ENCODE data around the gene NUSAP1.
A peak's percentile ranks its signal among the peaks of the same experiment; 100 is the strongest.

NUSAP1 gene

GRCh38 chr15:41411441-41411840, 78.8 kb downstream of the NUSAP1 start:
- TF ChIP-seq BACH2 (CRISPR knock-in tag; IDR thresholded peaks at IDR 0.05; ENCODE audit: borderline replicate concordance): no peak
- TF ChIP-seq PPARA (CRISPR knock-in tag; IDR thresholded peaks at IDR 0.05; ENCODE audit: borderline replicate concordance): no peak

DNA sequence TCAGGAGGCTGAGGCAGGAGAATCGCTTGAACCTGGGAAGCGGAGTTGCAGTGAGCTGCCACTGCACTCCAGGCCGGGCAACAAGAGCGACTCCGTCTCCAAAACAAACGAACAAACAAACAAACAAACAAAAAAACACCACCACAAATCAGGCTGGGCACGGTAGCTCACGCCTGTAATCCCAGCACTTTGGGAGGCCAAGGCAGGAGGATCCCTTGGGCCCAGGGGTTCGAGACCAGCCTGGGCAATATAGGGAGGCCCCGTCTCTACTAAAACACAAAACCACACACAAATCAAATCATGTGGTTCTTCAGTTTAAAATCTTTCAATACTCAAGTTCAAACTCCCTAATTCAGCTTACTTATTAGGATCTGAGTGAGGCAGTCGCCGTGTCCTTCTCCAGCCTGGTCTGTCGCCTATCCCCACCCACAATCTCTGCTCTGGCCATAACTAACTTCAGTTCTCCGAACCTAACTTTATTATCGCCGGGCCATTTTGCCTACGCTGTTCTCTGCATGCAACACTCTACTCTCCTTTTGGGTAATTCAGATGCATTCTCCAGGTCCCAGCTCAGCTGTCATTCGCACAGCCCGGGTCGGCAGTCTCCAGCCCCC, 83.6 kb downstream of the NUSAP1 start:
- ATAC-seq: peak; percentile 49
- TF ChIP-seq RARB (CRISPR knock-in tag; IDR thresholded peaks at IDR 0.05): no peak
- TF ChIP-seq ESRRG (CRISPR knock-in tag; IDR thresholded peaks at IDR 0.05): no peak
- TF ChIP-seq ISL1 (CRISPR knock-in tag; IDR thresholded peaks at IDR 0.05): no peak
- no peak for TF ChIP-seq CSDC2 (CRISPR knock-in tag; IDR thresholded peaks at IDR 0.05)
- TF ChIP-seq PPARA (CRISPR knock-in tag; IDR thresholded peaks at IDR 0.05; ENCODE audit: borderline replicate concordance): no peak
- TF ChIP-seq TSHZ2 (CRISPR knock-in tag; IDR thresholded peaks at IDR 0.05): no peak
- no peak for TF ChIP-seq ZFP30 (CRISPR knock-in tag; IDR thresholded peaks at IDR 0.05)
- no peak for TF ChIP-seq SNAI2 (CRISPR knock-in tag; IDR thresholded peaks at IDR 0.05)
- no peak for TF ChIP-seq ZNF565 (CRISPR knock-in tag; conservative IDR thresholded peaks at IDR 0.05; ENCODE audit: low read depth)
- no peak for TF ChIP-seq PATZ1 (CRISPR knock-in tag; IDR thresholded peaks at IDR 0.05; ENCODE audit: borderline replicate concordance)
- no peak for TF ChIP-seq ZFP3 (CRISPR knock-in tag; IDR thresholded peaks at IDR 0.05)
- TF ChIP-seq TCF4 (CRISPR knock-in tag; IDR thresholded peaks at IDR 0.05; ENCODE audit: borderline replicate concordance): no peak

More at GRCh38 chr15:41411441-41411840, 78.8 kb downstream of the NUSAP1 start:
- ATAC-seq: no peak

DNA sequence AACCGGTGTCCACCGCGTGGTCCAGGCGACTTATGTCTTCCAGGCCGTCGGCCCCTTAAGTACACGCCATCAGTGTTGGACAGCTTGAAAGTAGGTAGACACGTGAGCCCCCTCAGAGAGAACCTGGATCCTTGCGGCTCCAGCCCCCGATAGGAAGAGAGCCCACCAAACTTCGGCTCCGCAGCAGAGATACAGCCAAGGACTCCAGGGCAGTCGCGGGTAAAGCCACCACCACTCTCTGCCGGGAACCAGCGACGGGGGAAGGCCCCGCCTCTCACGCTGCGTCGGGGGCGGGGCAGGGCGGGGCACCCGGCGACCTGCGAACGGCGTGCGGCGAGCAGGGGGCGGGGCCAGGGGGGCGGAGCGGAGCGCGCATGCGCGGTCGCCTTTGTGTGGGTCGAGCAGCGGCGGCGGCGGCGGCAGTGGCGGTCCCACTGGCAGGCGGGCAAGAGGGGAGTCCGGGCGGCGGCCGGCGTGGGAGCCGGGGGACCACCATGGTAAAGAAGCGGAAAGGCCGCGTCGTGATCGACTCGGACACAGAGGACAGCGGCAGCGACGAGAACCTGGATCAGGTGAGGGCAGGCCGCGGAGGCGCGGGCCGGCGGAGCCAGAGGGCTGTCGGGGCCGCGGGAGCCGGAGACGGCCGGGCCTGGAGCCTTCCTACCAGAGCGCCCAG, 84.2 kb downstream of the NUSAP1 start, which contains the start of gene RTF1:
TSS of gene RTF1 (plus strand) at position 354 of the 676 bp plus-strand sequence. CDS start at position 375, 21 bp downstream.
- TF ChIP-seq BACH2 (CRISPR knock-in tag; IDR thresholded peaks at IDR 0.05; ENCODE audit: borderline replicate concordance) (no peak), CREB5 (CRISPR knock-in tag; IDR thresholded peaks at IDR 0.05; ENCODE audit: low read depth) (no peak), SNAI2 (CRISPR knock-in tag; IDR thresholded peaks at IDR 0.05) (no peak), ARNTL (CRISPR knock-in tag; IDR thresholded peaks at IDR 0.05; ENCODE audit: borderline replicate concordance, low read depth) (no peak), PATZ1 (CRISPR knock-in tag; IDR thresholded peaks at IDR 0.05; ENCODE audit: borderline replicate concordance) (no peak), OSR1 (CRISPR knock-in tag; IDR thresholded peaks at IDR 0.05) (no peak), TOX (CRISPR knock-in tag; IDR thresholded peaks at IDR 0.05; ENCODE audit: borderline replicate concordance) (no peak), ZNF8 (CRISPR knock-in tag; IDR thresholded peaks at IDR 0.05) (no peak)
- ATAC-seq: peak; percentile 88

DNA sequence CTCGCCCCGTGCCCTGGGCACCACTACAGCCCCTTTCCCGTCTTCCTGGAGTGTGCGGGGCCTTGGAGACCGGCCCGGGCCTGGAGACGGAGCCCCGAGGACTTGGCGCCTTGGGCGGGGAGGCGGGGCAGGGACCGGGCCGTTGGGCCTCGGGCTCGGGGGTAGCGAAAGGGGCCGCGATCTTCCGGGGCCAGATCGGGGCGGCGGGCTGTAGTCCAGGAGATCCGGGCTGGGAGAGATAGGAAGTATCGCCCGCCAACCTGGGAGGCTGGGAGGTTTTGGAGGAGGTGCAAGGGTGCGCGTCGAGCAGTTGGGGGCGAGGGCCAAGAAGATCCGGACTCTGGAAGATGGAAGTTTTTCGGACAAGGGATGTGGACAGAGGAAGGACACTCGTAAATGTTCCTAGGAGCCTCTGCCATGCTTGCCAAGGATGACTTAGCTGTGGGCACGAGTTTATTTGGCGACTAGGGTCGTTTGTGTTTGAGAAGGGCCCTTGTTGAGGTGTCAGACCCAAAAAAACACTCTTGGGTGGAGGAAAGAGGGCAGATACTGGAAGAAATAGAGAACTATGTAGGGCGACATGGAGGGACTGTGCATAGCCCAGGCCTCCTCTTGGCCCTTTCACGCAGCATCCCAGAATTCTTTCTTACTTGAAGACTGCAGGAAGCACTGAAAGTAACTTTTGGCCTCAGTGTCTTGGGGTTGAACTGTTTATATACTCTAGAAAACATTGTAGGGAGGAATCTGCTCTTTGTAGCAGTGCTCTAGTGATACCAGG, 84.9 kb downstream of the NUSAP1 start:
- peak; percentile 62 for ATAC-seq
- TF ChIP-seq PATZ1 (CRISPR knock-in tag; IDR thresholded peaks at IDR 0.05; ENCODE audit: borderline replicate concordance) (no peak), ZC3H10 (CRISPR knock-in tag; IDR thresholded peaks at IDR 0.05) (no peak), ZNF565 (CRISPR knock-in tag; conservative IDR thresholded peaks at IDR 0.05; ENCODE audit: low read depth) (no peak), TOX (CRISPR knock-in tag; IDR thresholded peaks at IDR 0.05; ENCODE audit: borderline replicate concordance) (no peak), BACH2 (CRISPR knock-in tag; IDR thresholded peaks at IDR 0.05; ENCODE audit: borderline replicate concordance) (no peak), OSR1 (CRISPR knock-in tag; IDR thresholded peaks at IDR 0.05) (no peak), RARB (CRISPR knock-in tag; IDR thresholded peaks at IDR 0.05) (no peak), TSHZ2 (CRISPR knock-in tag; IDR thresholded peaks at IDR 0.05) (no peak), TCF4 (CRISPR knock-in tag; IDR thresholded peaks at IDR 0.05; ENCODE audit: borderline replicate concordance) (no peak)

All from SK-N-SH treated with all-trans-retinoic acid at 6 μM for 48 hours (cell line).